Peyer's patch (tissue), 4 donors: Measurements from ENCODE around the gene SH3PXD2B. TPM values are rescaled to one million over a fixed set of nuclear protein-coding genes. Genes with fewer than 3 reads are reported as not detected.

Source experiments
- DNase-seq, 3 donors: peaks; one replicate each; pipeline ENCODE4 v3.0.0-alpha.2; 2017 to 2019
- H3K27ac ChIP-seq, 4 donors: fragments of 200-600 bp; sonication (generic); one replicate each; pipeline ENCODE4 v1.5.1; 2016 to 2019
- H3K27me3 ChIP-seq, 2 donors: fragments of 200-600 bp; sonication (generic); one replicate each; pipeline ENCODE4 v1.5.1; 2019
- H3K36me3 ChIP-seq, 3 donors: fragments of 200-600 bp; sonication (generic); one replicate each; pipeline ENCODE4 v1.5.1; 2016 to 2019
- H3K4me1 ChIP-seq, 4 donors: fragments of 200-600 bp; sonication (generic); one replicate each; pipeline ENCODE4 v1.5.1; 2016 to 2019
- H3K4me3 ChIP-seq, 4 donors: fragments of 200-600 bp; sonication (generic); 1 replicate in 3 of 4; 2 replicates in 1 of 4; pipeline ENCODE4 v1.5.1; 2016 to 2019; ENCODE audit warnings: mild to moderate bottlenecking in 1 of 4
- H3K9me3 ChIP-seq, 4 donors: fragments of 200-600 bp; sonication (generic); one replicate each; pipeline ENCODE4 v1.5.1; 2016 to 2019; ENCODE audit warnings: mild to moderate bottlenecking in 1 of 4
- POLR2A ChIP-seq, 2 donors: fragments of 450-650 bp; IDR thresholded peaks; one replicate each; pipeline ENCODE4 v1.5.1; 2017; ENCODE audit warnings: antibody characterized with exemption in 2 of 2, mild to moderate bottlenecking in 2 of 2, moderate library complexity in 2 of 2
- total RNA-seq, 4 donors: library from RNA; depleted of rRNA; stranded (reverse); fragments of >200 nt; gene quantifications; one replicate each; pipeline ENCODE4 v1.1.0, GENCODE V29; 2016
- TF ChIP-seq, protein P1 (sequence below), 6 experiments: fragments of 450-650 bp in 4 of 6; fragments of 200-600 bp in 2 of 6; sonication (generic) in 1 of 6; IDR thresholded peaks; one replicate each; pipeline ENCODE4 v1.5.1; 2017 to 2019; ENCODE audit warnings: antibody characterized with exemption in 6 of 6, mild to moderate bottlenecking in 3 of 6, moderate library complexity in 1 of 6

SH3PXD2B gene
- total RNA-seq, 4 donors from 2014 or later: 5.8 to 26.4 (median 11.7) TPM

DNA sequence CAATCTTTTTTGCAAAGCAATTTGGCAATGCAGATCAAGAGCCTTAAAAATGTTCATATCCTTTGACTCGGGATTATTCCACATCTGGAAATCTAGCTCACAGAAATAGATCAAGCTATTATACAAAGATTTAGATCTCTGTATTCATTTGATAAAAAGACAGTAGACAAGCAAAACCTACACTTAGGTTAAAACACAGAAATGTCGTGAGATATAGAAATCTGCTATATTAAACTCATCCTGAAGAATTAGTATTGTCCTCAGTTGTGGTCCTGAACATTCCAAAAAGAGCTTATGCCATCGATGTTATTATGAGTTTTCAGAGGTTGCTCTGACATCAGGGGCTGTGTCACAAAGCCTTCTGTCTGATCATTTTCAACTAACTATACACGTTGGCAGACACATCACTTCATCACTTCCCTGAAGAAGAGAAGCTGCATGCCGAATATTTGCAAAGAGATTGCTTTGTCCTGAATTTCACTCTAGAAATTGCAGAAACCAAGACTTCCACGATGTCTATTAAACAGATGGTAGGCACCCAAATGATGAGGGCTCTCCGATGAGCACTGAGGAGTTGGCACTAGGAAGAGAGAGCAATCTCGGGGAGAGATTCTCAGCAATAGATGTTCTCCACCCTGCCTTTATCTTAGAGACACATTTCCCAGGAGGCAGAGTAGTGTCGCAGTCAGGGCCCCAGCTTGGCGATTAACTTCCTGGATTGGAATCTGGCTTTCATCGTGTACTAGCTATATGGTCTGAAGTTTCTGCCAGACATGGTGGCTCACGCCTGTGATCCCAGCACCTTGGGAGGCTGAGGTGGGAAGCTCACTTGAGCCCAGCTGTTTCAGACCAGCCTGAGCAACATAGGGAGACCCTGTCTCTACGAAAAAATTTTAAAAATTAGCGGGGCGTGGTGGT, 168.8 kb downstream of the SH3PXD2B start:
- Histone ChIP-seq H3K4me3 (no peak overlapping the region), H3K4me1 (peaks cover 0 to 21% (median 0%) of the 10 kb centered on the region in 4 donors), H3K27ac (no peak overlapping the region), H3K27me3 (no peaks in the 10 kb centered on the region), H3K9me3 (no peaks in the 10 kb centered on the region), H3K36me3 (no peaks in the 10 kb centered on the region)
- DNase-seq: no peak
- TF ChIP-seq, protein P1, sequence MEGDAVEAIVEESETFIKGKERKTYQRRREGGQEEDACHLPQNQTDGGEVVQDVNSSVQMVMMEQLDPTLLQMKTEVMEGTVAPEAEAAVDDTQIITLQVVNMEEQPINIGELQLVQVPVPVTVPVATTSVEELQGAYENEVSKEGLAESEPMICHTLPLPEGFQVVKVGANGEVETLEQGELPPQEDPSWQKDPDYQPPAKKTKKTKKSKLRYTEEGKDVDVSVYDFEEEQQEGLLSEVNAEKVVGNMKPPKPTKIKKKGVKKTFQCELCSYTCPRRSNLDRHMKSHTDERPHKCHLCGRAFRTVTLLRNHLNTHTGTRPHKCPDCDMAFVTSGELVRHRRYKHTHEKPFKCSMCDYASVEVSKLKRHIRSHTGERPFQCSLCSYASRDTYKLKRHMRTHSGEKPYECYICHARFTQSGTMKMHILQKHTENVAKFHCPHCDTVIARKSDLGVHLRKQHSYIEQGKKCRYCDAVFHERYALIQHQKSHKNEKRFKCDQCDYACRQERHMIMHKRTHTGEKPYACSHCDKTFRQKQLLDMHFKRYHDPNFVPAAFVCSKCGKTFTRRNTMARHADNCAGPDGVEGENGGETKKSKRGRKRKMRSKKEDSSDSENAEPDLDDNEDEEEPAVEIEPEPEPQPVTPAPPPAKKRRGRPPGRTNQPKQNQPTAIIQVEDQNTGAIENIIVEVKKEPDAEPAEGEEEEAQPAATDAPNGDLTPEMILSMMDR (IDR thresholded peaks at IDR 0.05): no peak
- TF ChIP-seq POLR2A (IDR thresholded peaks at IDR 0.05): no peak

DNA sequence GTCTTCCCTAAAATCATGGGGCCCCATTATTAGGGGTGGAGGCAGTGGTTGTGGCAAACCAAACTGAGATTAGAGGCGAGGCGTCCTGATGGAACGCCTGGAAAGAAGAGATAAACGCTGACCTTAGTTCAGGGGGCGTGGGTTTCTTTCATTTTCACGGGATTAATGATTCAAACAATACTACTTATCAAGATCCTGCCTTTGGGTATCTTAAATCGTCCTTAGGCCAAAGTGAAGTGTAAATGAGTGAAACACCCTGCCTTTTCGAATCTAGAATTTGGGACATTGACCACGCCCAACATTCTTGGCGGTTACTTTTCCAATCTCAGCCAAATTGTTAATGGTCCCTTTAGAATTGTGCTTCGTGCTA, 169.7 kb downstream of the SH3PXD2B start:
- Histone ChIP-seq H3K9me3 (no peaks in the 10 kb centered on the region), H3K36me3 (no peaks in the 10 kb centered on the region), H3K4me1 (peaks cover 0 to 21% (median 0%) of the 10 kb centered on the region in 4 donors), H3K27ac (peak overlapping the region; percentile 80 to 99 (median 88)), H3K4me3 (peak overlapping the region; percentile 87 to 99 (median 94)), H3K27me3 (no peaks in the 10 kb centered on the region)
- peak in 1 of 3 donors; percentile 51 for DNase-seq
- TF ChIP-seq, protein P1 (IDR thresholded peaks at IDR 0.05): no peak
- TF ChIP-seq POLR2A (IDR thresholded peaks at IDR 0.05): no peak

DNA sequence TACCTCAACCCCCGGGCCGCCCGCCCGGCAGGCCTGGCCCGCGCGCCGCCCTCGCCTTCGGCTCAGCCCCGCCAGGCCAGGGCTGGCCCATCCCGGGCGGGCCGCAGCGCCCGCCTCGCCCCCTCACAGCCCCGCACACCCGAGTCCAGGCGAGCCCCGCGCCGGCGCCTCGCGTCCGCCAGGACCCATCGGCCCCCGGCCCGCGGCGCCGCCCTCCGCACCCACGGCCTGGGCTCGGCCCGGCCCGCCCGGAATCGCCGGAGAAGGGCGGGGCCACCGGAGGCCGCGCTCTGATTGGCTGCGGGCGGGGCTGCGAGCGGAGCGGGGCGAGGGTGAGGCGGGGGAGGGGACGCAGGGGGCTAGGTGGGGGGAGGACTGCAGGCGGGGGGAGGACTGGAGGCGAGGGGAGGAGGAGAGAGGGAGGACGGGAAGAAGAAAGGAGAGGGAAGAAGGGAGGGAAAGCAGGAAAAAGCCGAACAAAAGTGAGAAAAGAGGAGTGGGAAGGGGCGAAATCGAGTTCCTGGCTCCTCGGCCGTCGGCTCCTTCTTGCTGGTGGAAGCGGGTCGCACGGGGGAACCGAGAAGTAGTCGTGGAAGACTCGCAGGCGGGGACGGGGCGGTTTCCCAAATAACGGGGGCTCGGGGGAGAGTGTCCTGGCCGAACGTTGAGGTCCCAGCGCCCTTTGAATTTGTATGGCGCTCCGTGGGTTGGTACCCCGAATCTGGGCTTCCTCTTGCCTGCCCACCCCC, 170.3 kb downstream of the SH3PXD2B start:
- H3K4me1 ChIP-seq: peaks cover 0 to 21% (median 0%) of the 10 kb centered on the region in 4 donors
- peak; percentile 79 to 91 (median 89) for DNase-seq
- no peaks in the 10 kb centered on the region for H3K27me3 ChIP-seq
- peak overlapping the region; percentile 80 to 99 (median 88) for H3K27ac ChIP-seq
- peak in 1 of 2 donors; percentile 91 for TF ChIP-seq POLR2A (IDR thresholded peaks at IDR 0.05)
- TF ChIP-seq, protein P1 (IDR thresholded peaks at IDR 0.05): no peak
- peak overlapping the region; percentile 87 to 99 (median 94) for H3K4me3 ChIP-seq
- H3K9me3 ChIP-seq: no peaks in the 10 kb centered on the region
- no peaks in the 10 kb centered on the region for H3K36me3 ChIP-seq

DNA sequence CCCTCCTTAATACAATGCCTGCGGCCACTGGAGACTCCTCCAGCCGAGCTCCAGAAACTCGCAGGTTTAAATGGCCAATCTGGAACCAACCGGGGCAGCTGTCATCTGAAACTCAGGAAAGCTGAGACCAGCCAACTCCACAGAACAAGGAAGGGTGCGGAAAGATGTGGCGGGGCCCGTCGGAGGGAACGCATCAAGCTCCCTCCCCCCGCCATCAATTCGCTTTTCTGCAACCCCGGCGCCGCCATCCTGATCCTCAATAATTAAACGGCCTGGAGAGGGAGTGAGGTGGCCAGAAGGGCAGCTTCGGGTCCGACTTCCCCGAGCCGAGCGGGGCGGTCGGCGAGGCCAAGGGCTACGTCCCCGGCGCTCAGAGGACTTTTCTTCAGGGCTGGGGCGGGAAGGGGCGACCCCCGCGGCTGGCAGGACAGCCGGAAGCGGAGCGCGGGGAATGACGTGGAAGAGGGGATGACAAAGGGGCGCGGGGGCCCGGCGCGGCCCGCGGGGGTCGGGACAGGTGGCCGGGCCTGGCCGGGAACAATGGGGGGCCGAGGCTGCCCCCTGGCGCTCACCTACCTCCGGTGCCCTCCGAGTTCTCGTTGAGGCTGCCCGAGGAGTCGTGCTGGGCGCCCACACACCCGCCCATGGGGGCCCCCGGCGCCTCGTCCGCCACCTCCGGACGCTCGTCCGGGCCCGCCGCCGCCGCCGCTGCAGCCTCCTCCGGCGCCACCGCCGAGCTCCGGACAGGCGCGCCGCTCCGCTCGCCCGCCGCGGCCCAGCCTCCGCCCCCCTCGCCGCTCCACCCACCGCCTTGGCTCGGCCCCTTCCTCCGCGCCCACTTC, 171.1 kb downstream of the SH3PXD2B start, which contains the start of gene UBTD2:
Gene UBTD2, minus strand, starts transcription at position 745 of the 842 bp plus-strand sequence. Its CDS starts 99 bp downstream, at position 646.
- peak; percentile 74 to 92 (median 91) for DNase-seq
- Histone ChIP-seq H3K27ac (peak within 1 kb of the TSS; percentile 80 to 99 (median 88)), H3K27me3 (no peaks in the 10 kb centered on the region), H3K4me3 (peak within 1 kb of the TSS; percentile 87 to 99 (median 94)), H3K9me3 (no peaks in the 10 kb centered on the region), H3K36me3 (no peaks in the 10 kb centered on the region), H3K4me1 (peaks cover 0 to 21% (median 0%) of the 10 kb centered on the region in 4 donors)
- TF ChIP-seq, protein P1 (IDR thresholded peaks at IDR 0.05): peak; percentile 20 to 63 (median 53)
- TF ChIP-seq POLR2A (IDR thresholded peaks at IDR 0.05): no peak
